Heart left ventricle (tissue), 16 donors: Measurements from ENCODE around the gene DMD. TPM values are rescaled to one million over a fixed set of nuclear protein-coding genes. Genes with fewer than 3 reads are reported as not detected.

Experiments used
- ATAC-seq, 4 donors: fragments of 200-7000 bp; cut with Tn5 transposase; one replicate each; pipeline ENCODE4 v1.9.1; 2020 to 2022; ENCODE audit warnings: moderate library complexity in 4 of 4, mild to moderate bottlenecking in 3 of 4, moderate number of reproducible peaks in 1 of 4
- DNase-seq, 5 donors: peaks; one replicate each; pipeline ENCODE4 v3.0.0-alpha.2; 2020
- H3K27ac ChIP-seq, 12 donors: fragments of 200-600 bp; sonication (generic) in 4 of 12; one replicate each; pipeline versions ENCODE4 v1.5.0 to v1.8.0; 2016 to 2022; ENCODE audit warnings: mild to moderate bottlenecking in 2 of 12
- H3K27me3 ChIP-seq, 9 donors: fragments of 200-600 bp; sonication (generic) in 2 of 9; one replicate each; pipeline versions ENCODE4 v1.5.1 to v1.8.0; 2016 to 2022; ENCODE audit warnings: mild to moderate bottlenecking in 3 of 9
- H3K36me3 ChIP-seq, 9 donors: fragments of 200-600 bp; sonication (generic) in 2 of 9; one replicate each; pipeline versions ENCODE4 v1.5.0 to v1.8.0; 2018 to 2022; ENCODE audit warnings: mild to moderate bottlenecking in 2 of 9
- H3K4me1 ChIP-seq, 12 donors: fragments of 200-600 bp; sonication (generic) in 4 of 12; one replicate each; pipeline versions ENCODE4 v1.5.0 to v1.8.0; 2016 to 2022; ENCODE audit warnings: mild to moderate bottlenecking in 3 of 12
- H3K4me3 ChIP-seq, 12 donors: fragments of 200-600 bp; sonication (generic) in 4 of 12; one replicate each; pipeline versions ENCODE4 v1.5.0 to v1.8.0; 2017 to 2022; ENCODE audit warnings: mild to moderate bottlenecking in 9 of 12, moderate library complexity in 4 of 12
- H3K9me3 ChIP-seq, 12 donors: fragments of 200-600 bp; sonication (generic) in 4 of 12; one replicate each; pipeline versions ENCODE4 v1.5.0 to v1.8.0; 2016 to 2022; ENCODE audit warnings: mild to moderate bottlenecking in 1 of 12
- POLR2A ChIP-seq, 2 donors: fragments of 450-650 bp; IDR thresholded peaks; one replicate each; pipeline ENCODE4 v1.6.1; 2017; ENCODE audit warnings: antibody characterized with exemption in 2 of 2, mild to moderate bottlenecking in 2 of 2, moderate library complexity in 2 of 2
- WGBS, 4 donors: extraction: QIAGEN DNeasy Blood & Tissue Kit in 2 of 4; methylation state at CpG; one replicate each; pipeline versions ENCODE4 v1.1.5 to v1.1.7; 2013 to 2018; 5-methylcytosine and 5-hydroxymethylcytosine counted together
- intact Hi-C, 10 donors: fragments of 100-400 bp; cut with DNase I; formaldehyde crosslinking; loops; one replicate each; pipeline versions ENCODE4 v1.11.1 to v1.14.2; 2022
- polyA plus RNA-seq, 2 donors: library from polyadenylated mRNA; stranded (reverse); fragments of 200-250 nt; gene quantifications; one replicate each; pipeline ENCODE4 v1.2.3, GENCODE V29; 2013
- total RNA-seq, 9 donors: library from RNA; depleted of rRNA in 2 of 9; stranded (reverse); fragments of >200 nt in 2 of 9; fragmentation: NEBNext Ultra II Directional in 3 of 9; extraction: Animal tissue kit (Norgen Biotek cat#: 25700) in 3 of 9; gene quantifications; one replicate each; pipeline versions ENCODE4 v1.1.0 to v1.2.4, GENCODE V29; 2016 to 2023
- TF ChIP-seq, protein P1 (sequence below), 12 donors: fragments of 200-600 bp; sonication (generic) in 4 of 12; IDR thresholded peaks; one replicate each; pipeline versions ENCODE4 v1.5.0 to v1.8.0; 2018 to 2022; ENCODE audit warnings: antibody characterized with exemption in 12 of 12, mild to moderate bottlenecking in 5 of 12
- donor health status: ischemic (EF 13 %, LVEDD 7.1; RV severe dilation, severe dysfunction).
- donor health status: healthy with polysubstance abuse.
- donor health status: DM: no; HTN: yes; CAD: no.
- donor health status: DM: no; HTN: no; CAD: no.
- donor health status: ischemic (EF 25% LVEDD 6.9; RV normal size, moderate dysfunction).
- donor health status: ischemic (EF 25% LVEDD 5.7; RV mildly dilated, moderate dysfunction).
- donor health status: healthy.
- donor health status: DM: yes; HTN: yes; CAD: no.
- donor health status: ischemic (EF 35%, LVEDD 5.7; RV mildly dilated, moderate dysfunction).
- donor health status: nonischemic (EF 11% LVEDD 7.7; RV severe dilation, severe dysfunction).
- donor health status: DM: yes; HTN: yes; CAD: no.
- donor health status: PGD.
- donor health status: ischemic (EF 29% LVEDD 5.4; RV normal size, mild dysfunction).
- donor health status: nonischemic (EF 23%, LVEDD 6.1; RV moderate dilation, normal function).

The DMD gene
- total and polyA plus RNA-seq, 11 donors, result 34.7 to 236 (median 162) TPM

GRCh38 chrX:32798990-32799389, 412.4 kb downstream of the DMD start:
- no peak for ATAC-seq
- TF ChIP-seq, protein P1, sequence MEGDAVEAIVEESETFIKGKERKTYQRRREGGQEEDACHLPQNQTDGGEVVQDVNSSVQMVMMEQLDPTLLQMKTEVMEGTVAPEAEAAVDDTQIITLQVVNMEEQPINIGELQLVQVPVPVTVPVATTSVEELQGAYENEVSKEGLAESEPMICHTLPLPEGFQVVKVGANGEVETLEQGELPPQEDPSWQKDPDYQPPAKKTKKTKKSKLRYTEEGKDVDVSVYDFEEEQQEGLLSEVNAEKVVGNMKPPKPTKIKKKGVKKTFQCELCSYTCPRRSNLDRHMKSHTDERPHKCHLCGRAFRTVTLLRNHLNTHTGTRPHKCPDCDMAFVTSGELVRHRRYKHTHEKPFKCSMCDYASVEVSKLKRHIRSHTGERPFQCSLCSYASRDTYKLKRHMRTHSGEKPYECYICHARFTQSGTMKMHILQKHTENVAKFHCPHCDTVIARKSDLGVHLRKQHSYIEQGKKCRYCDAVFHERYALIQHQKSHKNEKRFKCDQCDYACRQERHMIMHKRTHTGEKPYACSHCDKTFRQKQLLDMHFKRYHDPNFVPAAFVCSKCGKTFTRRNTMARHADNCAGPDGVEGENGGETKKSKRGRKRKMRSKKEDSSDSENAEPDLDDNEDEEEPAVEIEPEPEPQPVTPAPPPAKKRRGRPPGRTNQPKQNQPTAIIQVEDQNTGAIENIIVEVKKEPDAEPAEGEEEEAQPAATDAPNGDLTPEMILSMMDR (IDR thresholded peaks at IDR 0.05), result no peak
- H3K27me3 ChIP-seq, result no peaks in the 10 kb centered on the region
- H3K27ac ChIP-seq, result no peak overlapping the region
- peaks cover 0 to 1% (median 0%) of the 10 kb centered on the region in 9 donors for H3K36me3 ChIP-seq
- no peaks in the 10 kb centered on the region for H3K4me1 ChIP-seq
- WGBS, 4 donors, result 33 to 44% (median 39%) methylated on average over 3 of the region's 3 CpGs
- DNase-seq, result no peak
- no peak overlapping the region for H3K4me3 ChIP-seq
- no peaks in the 10 kb centered on the region for H3K9me3 ChIP-seq
- intact Hi-C loops, result no loop called here

DNA sequence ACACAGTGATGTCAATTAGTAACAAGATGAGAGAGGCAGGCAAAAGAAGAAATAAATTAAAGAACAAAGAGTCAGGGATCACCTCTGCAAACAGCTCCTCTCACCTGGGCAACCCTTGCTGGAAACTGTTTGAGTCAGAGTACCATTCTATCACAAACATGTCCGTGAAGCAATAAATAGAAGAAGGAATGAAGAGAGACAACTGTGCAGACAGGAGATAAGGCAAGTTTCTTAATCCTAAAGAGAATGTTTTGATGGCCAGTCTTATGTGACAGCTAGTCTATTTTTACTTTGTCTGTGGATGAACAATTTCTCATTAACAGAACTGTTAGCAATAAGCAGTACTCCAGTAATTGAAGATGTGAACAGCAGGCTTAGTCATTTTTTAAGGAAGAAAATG, 422.4 kb downstream of the DMD start:
- Histone ChIP-seq H3K36me3 (no peaks in the 10 kb centered on the region), H3K4me3 (no peak overlapping the region), H3K27me3 (no peaks in the 10 kb centered on the region), H3K4me1 (peaks cover 0 to 4% (median 0%) of the 10 kb centered on the region in 12 donors), H3K9me3 (no peaks in the 10 kb centered on the region), H3K27ac (no peak overlapping the region)
- WGBS, 4 donors, result 7 to 30% (median 24%) methylated on average over 1 of the region's 1 CpG
- intact Hi-C loops, result no loop called here
- no peak for DNase-seq
- no peak for TF ChIP-seq POLR2A (IDR thresholded peaks at IDR 0.05)
- TF ChIP-seq, protein P1 (IDR thresholded peaks at IDR 0.05), result no peak
- peak in 1 of 4 donors; percentile 41 for ATAC-seq

DNA sequence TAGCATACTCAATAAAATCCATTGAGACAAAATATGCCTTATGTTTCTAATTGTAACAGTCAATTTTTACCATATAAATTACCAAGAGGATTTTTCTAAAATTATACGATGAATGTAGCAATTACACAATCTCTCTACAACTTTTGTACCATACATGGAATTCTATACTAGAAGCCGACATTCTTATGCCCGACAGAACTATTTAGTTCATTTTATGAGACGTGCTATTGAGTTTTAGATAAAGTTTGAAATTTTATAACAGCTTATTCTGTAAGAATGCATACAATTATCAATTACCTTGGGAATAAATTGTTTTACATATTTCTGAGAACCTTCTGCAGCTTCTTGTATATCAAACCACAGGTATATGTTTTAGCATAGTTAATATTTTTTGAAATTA, 431.2 kb downstream of the DMD start:
- intact Hi-C loops, result no loop called here
- WGBS, 4 donors, result 86 to 95% (median 88%) methylated on average over 4 of the region's 4 CpGs
- Histone ChIP-seq H3K4me1 (no peaks in the 10 kb centered on the region), H3K27me3 (no peaks in the 10 kb centered on the region), H3K9me3 (no peaks in the 10 kb centered on the region), H3K4me3 (no peak overlapping the region), H3K36me3 (no peaks in the 10 kb centered on the region), H3K27ac (no peak overlapping the region)
- ATAC-seq (no peak), DNase-seq (no peak)
- TF ChIP-seq POLR2A (IDR thresholded peaks at IDR 0.05), result no peak
- TF ChIP-seq, protein P1 (IDR thresholded peaks at IDR 0.05), result no peak

DNA sequence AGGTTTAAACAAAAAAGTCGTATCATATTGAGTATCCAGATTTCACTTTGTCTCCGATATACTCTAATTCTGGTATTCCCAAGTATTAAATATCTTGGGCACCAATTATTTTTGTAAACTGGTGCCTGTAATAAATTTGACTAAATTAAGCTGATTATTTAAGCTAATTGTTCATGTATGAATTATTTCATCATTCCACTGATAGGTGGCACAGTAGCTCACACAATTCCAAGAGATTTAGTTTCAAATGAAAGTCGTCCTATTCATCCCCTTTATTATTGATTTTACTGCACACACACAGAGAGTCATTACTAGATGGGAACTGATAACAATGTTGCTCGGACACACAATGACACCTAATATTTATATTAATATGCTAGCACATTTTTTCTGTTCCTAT, 432.4 kb downstream of the DMD start:
- intact Hi-C loops, result no loop called here
- Histone ChIP-seq H3K4me1 (no peaks in the 10 kb centered on the region), H3K9me3 (no peaks in the 10 kb centered on the region), H3K4me3 (no peak overlapping the region), H3K27me3 (no peaks in the 10 kb centered on the region), H3K36me3 (no peaks in the 10 kb centered on the region), H3K27ac (no peak overlapping the region)
- DNase-seq (no peak), ATAC-seq (no peak)
- no peak for TF ChIP-seq POLR2A (IDR thresholded peaks at IDR 0.05)
- TF ChIP-seq, protein P1 (IDR thresholded peaks at IDR 0.05), result no peak
- WGBS, 4 donors, result 65 to 80% (median 71%) methylated on average over 4 of the region's 4 CpGs
